Ovary (tissue), 3 donors: ENCODE measurements around the gene CTBP2.

Source experiments
- CTCF ChIP-seq, 3 donors: fragments of 450-650 bp in 2 of 3; fragments of 200-600 bp in 1 of 3; IDR thresholded peaks; one replicate each; pipeline versions ENCODE4 v1.5.1 to v1.8.0; 2016 to 2022; ENCODE audit warnings: antibody characterized with exemption in 3 of 3, mild to moderate bottlenecking in 1 of 3
- EP300 ChIP-seq: sonication (generic); formaldehyde crosslinking; IDR thresholded peaks from one replicate; pipeline ENCODE4 v1.6.1; 2017; ENCODE audit warnings: antibody characterized with exemption
- POLR2A ChIP-seq: fragments of 450-650 bp; IDR thresholded peaks from one replicate; pipeline ENCODE4 v1.6.1; 2017; ENCODE audit warnings: antibody characterized with exemption, mild to moderate bottlenecking, moderate library complexity
- donor health status: DM: no; HTN: no; CAD: no.

- TF ChIP-seq POLR2A (no peak), EP300 (no peak), CTCF (IDR thresholded peaks at IDR 0.05) (no peak)
Measured at GRCh38 chr10:125118701-125119100, 41.7 kb downstream of the CTBP2 start.
